ENCODE data around the gene FBXO47. TPM values are rescaled to one million over a fixed set of nuclear protein-coding genes. Genes with fewer than 3 reads are reported as not detected.

FBXO47 gene
- total RNA-seq, 4 donors from 2014 or later, result not detected

DNA sequence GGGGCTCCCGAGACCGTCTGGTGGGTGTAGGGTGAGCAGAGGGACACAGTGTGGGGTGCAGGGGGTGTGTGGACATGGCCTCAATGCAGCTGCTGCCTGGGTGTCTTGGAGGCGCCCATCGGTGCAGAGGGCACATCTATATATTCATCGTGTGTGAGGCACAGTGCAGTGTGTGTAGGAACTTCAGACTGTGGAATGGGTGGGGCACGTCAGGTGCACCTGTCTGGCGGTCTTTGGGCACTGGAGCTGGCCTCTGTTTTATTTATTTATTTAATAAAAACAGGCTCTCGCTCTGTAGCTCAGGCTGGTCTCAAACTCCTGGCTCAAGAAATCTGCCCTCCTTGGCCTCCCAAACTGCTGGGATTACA is 80.6 kb downstream of the FBXO47 start:
- ATAC-seq, result no peak
- Histone ChIP-seq H3K4me1 (peaks cover 34% of the 10 kb centered on the region in 2 donors), H3K9me3 (no peaks in the 10 kb centered on the region), H3K27me3 (no peaks in the 10 kb centered on the region), H3K27ac (no peak overlapping the region), H3K36me3 (peaks cover 0 to 5% of the 10 kb centered on the region in 2 donors), H3K4me3 (no peak overlapping the region)
- DNase-seq, result no peak
- no peak for TF ChIP-seq POLR2A (IDR thresholded peaks at IDR 0.05)
- TF ChIP-seq, protein P1, sequence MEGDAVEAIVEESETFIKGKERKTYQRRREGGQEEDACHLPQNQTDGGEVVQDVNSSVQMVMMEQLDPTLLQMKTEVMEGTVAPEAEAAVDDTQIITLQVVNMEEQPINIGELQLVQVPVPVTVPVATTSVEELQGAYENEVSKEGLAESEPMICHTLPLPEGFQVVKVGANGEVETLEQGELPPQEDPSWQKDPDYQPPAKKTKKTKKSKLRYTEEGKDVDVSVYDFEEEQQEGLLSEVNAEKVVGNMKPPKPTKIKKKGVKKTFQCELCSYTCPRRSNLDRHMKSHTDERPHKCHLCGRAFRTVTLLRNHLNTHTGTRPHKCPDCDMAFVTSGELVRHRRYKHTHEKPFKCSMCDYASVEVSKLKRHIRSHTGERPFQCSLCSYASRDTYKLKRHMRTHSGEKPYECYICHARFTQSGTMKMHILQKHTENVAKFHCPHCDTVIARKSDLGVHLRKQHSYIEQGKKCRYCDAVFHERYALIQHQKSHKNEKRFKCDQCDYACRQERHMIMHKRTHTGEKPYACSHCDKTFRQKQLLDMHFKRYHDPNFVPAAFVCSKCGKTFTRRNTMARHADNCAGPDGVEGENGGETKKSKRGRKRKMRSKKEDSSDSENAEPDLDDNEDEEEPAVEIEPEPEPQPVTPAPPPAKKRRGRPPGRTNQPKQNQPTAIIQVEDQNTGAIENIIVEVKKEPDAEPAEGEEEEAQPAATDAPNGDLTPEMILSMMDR (IDR thresholded peaks at IDR 0.05 in 4 of 5, conservative IDR thresholded peaks at IDR 0.05 in 1 of 5), result no peak
- in situ Hi-C loops (cut with MboI; ENCODE audit: low sequenced_read_pairs in 4 of 4), result loop anchor here in 1 of 4 donors (25.0 kb wide), 1 partner anchor 101 kb away; no protein-coding TSS in a partner anchor
- intact Hi-C loops (cut with DNase I; ENCODE audit: low total_unique reads), result no loop called here

Small RNAs within 50 kb of the gene (microRNA-seq; reads per million reads assigned to microRNA genes)
- 0 reads per million in 2 donors for gene MIR6779 (ENCODE audit: borderline replicate concordance in 2 of 2)

Other genes starting within 250 kb of the FBXO47 start
- 10 to 100 TPM; 10.0 to 25.8 (median 13.3) TPM for gene CISD3, start 237.1 kb downstream of the FBXO47 start, total RNA-seq
- 1 to 10 TPM; 1.3 to 4.0 (median 1.6) TPM for gene PCGF2, start 219.1 kb downstream of the FBXO47 start, total RNA-seq
- gene PSMB3, start 214.7 kb downstream of the FBXO47 start, total RNA-seq, result 100 to 1,000 TPM; 211 to 334 (median 280) TPM
- gene PIP4K2B, start 167.8 kb downstream of the FBXO47 start, total RNA-seq, result 10 to 100 TPM; 57.2 to 97.0 (median 76.8) TPM
- 10 to 100 TPM in 3 of 4 donors, 1 to 10 TPM in 1; 9.1 to 14.4 (median 12.3) TPM for gene CWC25, start 142.1 kb downstream of the FBXO47 start, total RNA-seq
- gene RPL23, start 113.7 kb downstream of the FBXO47 start, total RNA-seq, result 1,000 to 10,000 TPM in 1 of 4 donors, 100 to 1,000 TPM in 3; 878 to 1,126 (median 955) TPM
- gene LASP1, start 97.3 kb downstream of the FBXO47 start, total RNA-seq, result 10 to 100 TPM; 10.7 to 24.1 (median 20.5) TPM
- 1 to 10 TPM in 3 of 4 donors, under 1 TPM in 1; 0.49 to 4.5 (median 2.4) TPM for gene PLXDC1, start 184.2 kb upstream of the FBXO47 start, total RNA-seq
- under 1 TPM in 2 of 4 donors, not detected in 2; 0.20 to 0.22 TPM for gene ARL5C, start 198.8 kb upstream of the FBXO47 start, total RNA-seq
- 100 to 1,000 TPM; 236 to 432 (median 340) TPM for gene CACNB1, start 230.3 kb upstream of the FBXO47 start, total RNA-seq
- gene RPL19, start 232.9 kb upstream of the FBXO47 start, total RNA-seq, result 1,000 to 10,000 TPM; 1,960 to 2,584 (median 2,358) TPM